OCI-LY7 (cell line): Measurements from ENCODE around the gene TWF1. TPM values are rescaled to one million over a fixed set of nuclear protein-coding genes. Genes with fewer than 3 reads are reported as not detected.

ENCODE experiments used
- BruUV-seq: library from RNA; stranded (reverse); fragments of 400-500 nt; replicated peaks from 2 replicates; lab custom pipeline; 2021; lab: Mats Ljungman, UMichigan
- CTCF ChIA-PET: fragments of 300-600 bp; sonication (Branson Sonifier 250); formaldehyde crosslinking; loops from one replicate; lab custom pipeline; 2022; ENCODE audit warnings: antibody characterized with exemption; ENCODE audit not compliant: unreplicated experiment; lab: Charles Lee
- POLR2A ChIA-PET: fragments of 300-600 bp; sonication (Branson Sonifier 250); formaldehyde crosslinking; loops from one replicate; lab custom pipeline; 2022; ENCODE audit warnings: antibody characterized with exemption; lab: Charles Lee
- DNase-seq: peaks from one replicate; pipeline ENCODE4 v3.0.0-alpha.2; 2015; ENCODE audit warnings: low spot score
- H2AFZ ChIP-seq: fragments of 200-600 bp; sonication (generic), shearing (Covaris generic); 2 replicates; pipeline ENCODE4 v1.6.1; 2014; ENCODE audit warnings: mild to moderate bottlenecking, antibody characterized with exemption, low read length, moderate library complexity
- H3K27ac ChIP-seq: fragments of 200-600 bp; sonication (generic); 2 replicates; pipeline ENCODE4 v1.5.1; 2014; ENCODE audit warnings: mixed run types, low read depth, mild to moderate bottlenecking, moderate library complexity, low read length, inconsistent platforms; ENCODE audit not compliant: poor library complexity, severe bottlenecking
- H3K36me3 ChIP-seq: fragments of 200-600 bp; sonication (generic); 2 replicates; pipeline ENCODE4 v1.6.1; 2014; ENCODE audit warnings: mild to moderate bottlenecking, antibody characterized with exemption, low read length, moderate library complexity, mixed read lengths; ENCODE audit not compliant: insufficient read depth
- H3K4me1 ChIP-seq: fragments of 200-600 bp; sonication (generic); 2 replicates; pipeline ENCODE4 v1.5.1; 2014; ENCODE audit warnings: mild to moderate bottlenecking, low read length; ENCODE audit not compliant: insufficient read depth, poor library complexity, severe bottlenecking
- H3K4me2 ChIP-seq: fragments of 200-600 bp; sonication (generic); 2 replicates; pipeline ENCODE4 v1.6.1; 2014; ENCODE audit warnings: mild to moderate bottlenecking, low read length
- H3K4me3 ChIP-seq: fragments of 200-600 bp; sonication (generic); 2 replicates; pipeline ENCODE4 v1.5.1; 2014; ENCODE audit warnings: mild to moderate bottlenecking, low read depth, low read length; ENCODE audit not compliant: poor library complexity, severe bottlenecking
- H3K79me2 ChIP-seq: fragments of 200-600 bp; sonication (generic); 2 replicates; pipeline ENCODE4 v1.6.1; 2016; ENCODE audit warnings: low read depth, mild to moderate bottlenecking, low read length, moderate library complexity, mixed read lengths; ENCODE audit not compliant: insufficient read depth
- H3K9me2 ChIP-seq: fragments of 200-600 bp; sonication (generic); 2 replicates; pipeline ENCODE4 v1.6.1; 2016; ENCODE audit warnings: mild to moderate bottlenecking, low read length, mixed read lengths; ENCODE audit not compliant: insufficient read depth
- H3K9me3 ChIP-seq: fragments of 200-600 bp; sonication (generic); 2 replicates; pipeline ENCODE4 v1.6.1; 2014; ENCODE audit warnings: mild to moderate bottlenecking, mixed run types, low read length, mixed read lengths
- H4K20me1 ChIP-seq: fragments of 200-600 bp; sonication (generic); 2 replicates; pipeline ENCODE4 v1.6.1; 2014; ENCODE audit warnings: mild to moderate bottlenecking, antibody characterized with exemption, low read length, moderate library complexity, mixed read lengths; ENCODE audit not compliant: insufficient read depth
- EZH2phosphoT487 ChIP-seq: fragments of 200-600 bp; sonication (generic); IDR thresholded peaks from 2 replicates; pipeline ENCODE4 v1.6.1; 2018; ENCODE audit warnings: low read depth, borderline replicate concordance, mild to moderate bottlenecking, mixed run types, antibody characterized with exemption, low read length, moderate library complexity, mixed read lengths
- intact Hi-C: fragments of 100-400 bp; cut with micrococcal nuclease; formaldehyde crosslinking; loops from one replicate; pipeline ENCODE4 v1.10.0; 2022; ENCODE audit not compliant: unreplicated experiment
- total RNA-seq, 2 experiments: library from RNA; depleted of rRNA in 1 of 2; stranded (reverse); fragments of >200 nt in 1 of 2; shearing (Covaris generic) in 1 of 2; gene quantifications; 2 replicates each; pipeline ENCODE4 v1.2.3, GENCODE V29; 2014 to 2022
- TF ChIP-seq, protein P1 (sequence below): fragments of 200-600 bp; sonication (generic); conservative IDR thresholded peaks from 2 replicates; pipeline ENCODE4 v1.5.1; 2014; ENCODE audit warnings: mild to moderate bottlenecking, antibody characterized with exemption, low read length, moderate library complexity, mixed read lengths

TWF1 gene
- total RNA-seq, 2 experiments from 2014 or later = 26.1 to 29.4 TPM

DNA sequence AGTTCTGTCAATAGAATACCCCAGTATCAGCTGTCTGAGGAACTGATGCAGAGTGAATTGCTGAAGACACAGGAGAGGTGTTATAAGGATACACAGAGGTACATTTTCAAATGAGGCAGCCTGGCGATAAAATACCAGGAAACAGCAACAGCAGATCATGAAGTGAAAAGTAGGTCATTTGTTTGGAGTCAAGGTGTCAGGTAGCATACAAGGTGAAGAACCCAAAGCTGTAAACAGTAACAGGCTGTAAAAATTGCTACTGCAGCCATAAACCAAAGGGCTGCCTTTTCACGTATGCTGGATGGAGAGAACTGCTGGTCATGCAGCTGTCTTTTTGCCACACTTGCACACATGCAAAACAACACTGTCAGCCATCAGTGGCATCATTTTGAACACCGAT is 9.3 kb upstream of the TWF1 start:
- intact Hi-C loops = no loop called here
- H2AFZ ChIP-seq = no peak overlapping the region
- TF ChIP-seq EZH2phosphoT487 = no peak
- TF ChIP-seq, protein P1, sequence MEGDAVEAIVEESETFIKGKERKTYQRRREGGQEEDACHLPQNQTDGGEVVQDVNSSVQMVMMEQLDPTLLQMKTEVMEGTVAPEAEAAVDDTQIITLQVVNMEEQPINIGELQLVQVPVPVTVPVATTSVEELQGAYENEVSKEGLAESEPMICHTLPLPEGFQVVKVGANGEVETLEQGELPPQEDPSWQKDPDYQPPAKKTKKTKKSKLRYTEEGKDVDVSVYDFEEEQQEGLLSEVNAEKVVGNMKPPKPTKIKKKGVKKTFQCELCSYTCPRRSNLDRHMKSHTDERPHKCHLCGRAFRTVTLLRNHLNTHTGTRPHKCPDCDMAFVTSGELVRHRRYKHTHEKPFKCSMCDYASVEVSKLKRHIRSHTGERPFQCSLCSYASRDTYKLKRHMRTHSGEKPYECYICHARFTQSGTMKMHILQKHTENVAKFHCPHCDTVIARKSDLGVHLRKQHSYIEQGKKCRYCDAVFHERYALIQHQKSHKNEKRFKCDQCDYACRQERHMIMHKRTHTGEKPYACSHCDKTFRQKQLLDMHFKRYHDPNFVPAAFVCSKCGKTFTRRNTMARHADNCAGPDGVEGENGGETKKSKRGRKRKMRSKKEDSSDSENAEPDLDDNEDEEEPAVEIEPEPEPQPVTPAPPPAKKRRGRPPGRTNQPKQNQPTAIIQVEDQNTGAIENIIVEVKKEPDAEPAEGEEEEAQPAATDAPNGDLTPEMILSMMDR = no peak
- CTCF ChIA-PET = no interaction called here
- no peak for DNase-seq
- H3K27ac ChIP-seq = no peak overlapping the region
- H4K20me1 ChIP-seq = no peaks in the 10 kb centered on the region
- no peak overlapping the region for H3K4me3 ChIP-seq
- no peaks in the 10 kb centered on the region for H3K9me3 ChIP-seq
- no peak overlapping the region for H3K4me2 ChIP-seq
- H3K9me2 ChIP-seq = no peaks in the 10 kb centered on the region
- H3K4me1 ChIP-seq = no peaks in the 10 kb centered on the region
- no TSS peak for BruUV-seq
- H3K79me2 ChIP-seq = no peaks in the 10 kb centered on the region
- POLR2A ChIA-PET = interaction anchor here (1.0 to 5.6 kb wide), 6 partner anchors 9 to 37 kb away, joined by 3 to 29 read pairs (median 4); partner anchors contain the start of genes TMEM117 and TWF1
- no peaks in the 10 kb centered on the region for H3K36me3 ChIP-seq

DNA sequence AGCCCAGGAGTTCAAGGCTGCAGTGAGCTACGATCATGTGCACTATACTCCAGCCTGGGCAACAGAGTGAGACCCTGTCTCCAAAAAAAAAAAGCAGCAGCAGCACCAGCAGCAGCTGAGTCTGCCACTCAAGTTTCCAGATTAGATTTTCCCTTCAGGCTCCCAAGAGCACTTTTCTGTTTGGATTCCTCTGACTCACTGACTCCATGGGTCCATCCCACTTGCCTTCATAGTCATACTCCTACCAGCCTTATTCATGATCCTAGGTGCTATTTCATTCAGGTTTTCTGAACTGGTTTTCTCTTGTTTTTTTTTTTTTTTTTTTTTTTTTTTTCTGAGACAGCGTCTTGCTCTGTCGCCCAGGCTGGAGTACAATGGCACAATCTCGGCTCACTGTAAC is 6.8 kb upstream of the TWF1 start:
- H3K9me2 ChIP-seq = no peaks in the 10 kb centered on the region
- no peak for DNase-seq
- no peak overlapping the region for H3K4me2 ChIP-seq
- CTCF ChIA-PET = no interaction called here
- POLR2A ChIA-PET = interaction anchor here (0.7 to 1.9 kb wide), 3 partner anchors 10 to 20 kb away, joined by 3 to 4 read pairs (median 4); no protein-coding TSS in a partner anchor
- TF ChIP-seq EZH2phosphoT487 = no peak
- TF ChIP-seq, protein P1 = no peak
- no peaks in the 10 kb centered on the region for H3K36me3 ChIP-seq
- no peaks in the 10 kb centered on the region for H3K79me2 ChIP-seq
- no peaks in the 10 kb centered on the region for H3K4me1 ChIP-seq
- H2AFZ ChIP-seq = no peak overlapping the region
- intact Hi-C loops = no loop called here
- H3K27ac ChIP-seq = no peak overlapping the region
- BruUV-seq = no TSS peak
- H3K4me3 ChIP-seq = no peak overlapping the region
- H4K20me1 ChIP-seq = no peaks in the 10 kb centered on the region
- no peaks in the 10 kb centered on the region for H3K9me3 ChIP-seq

DNA sequence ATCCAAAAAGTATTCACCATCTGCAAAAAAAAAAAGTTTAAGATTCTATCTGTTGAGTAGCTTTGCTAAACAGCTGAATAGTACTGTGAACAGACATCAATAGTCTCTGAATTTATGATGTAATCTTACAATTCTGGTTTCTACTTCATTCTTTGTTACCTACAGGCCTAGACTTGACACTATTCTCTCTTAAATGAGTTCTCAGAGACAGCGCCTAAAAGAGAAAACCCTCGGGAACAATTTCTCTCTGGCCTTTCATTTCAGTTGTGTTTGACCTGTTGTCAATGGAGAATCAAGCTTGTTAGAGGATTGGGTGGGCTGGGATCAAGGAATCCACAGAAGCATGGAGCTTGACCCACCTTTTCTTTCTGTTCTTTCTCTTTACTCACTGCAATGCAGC is 5.9 kb upstream of the TWF1 start:
- Histone ChIP-seq H3K4me2 (no peak overlapping the region), H3K27ac (no peak overlapping the region), H3K9me3 (no peaks in the 10 kb centered on the region), H3K79me2 (peaks cover 3% of the 10 kb centered on the region; the same call in 1 of the 2 replicates), H3K4me3 (no peak overlapping the region), H3K9me2 (no peaks in the 10 kb centered on the region), H2AFZ (no peak overlapping the region), H3K4me1 (peaks cover 7% of the 10 kb centered on the region), H3K36me3 (no peaks in the 10 kb centered on the region), H4K20me1 (no peaks in the 10 kb centered on the region)
- no peak for TF ChIP-seq EZH2phosphoT487
- TF ChIP-seq, protein P1 = no peak
- CTCF ChIA-PET = no interaction called here
- DNase-seq = no peak
- no TSS peak for BruUV-seq
- POLR2A ChIA-PET = interaction anchor here (0.7 to 1.2 kb wide), 2 partner anchors 8 to 1070 kb away, joined by 3 to 4 read pairs; no protein-coding TSS in a partner anchor
- intact Hi-C loops = no loop called here
